Left ventricle myocardium inferior (tissue), 1 donor: ENCODE data around the gene PLAAT2. TPM values are rescaled to one million over a fixed set of nuclear protein-coding genes. Genes with fewer than 3 reads are reported as not detected.

Experiments
- DNase-seq: peaks from one replicate; pipeline ENCODE4 v3.0.0-alpha.2; 2020
- H3K27ac ChIP-seq: fragments of 200-600 bp; replicated peaks from 2 replicates; pipeline ENCODE4 v1.8.0; 2021
- H3K27me3 ChIP-seq: fragments of 200-600 bp; 2 replicates; pipeline ENCODE4 v1.8.0; 2021; ENCODE audit warnings: low read depth
- H3K36me3 ChIP-seq: fragments of 200-600 bp; 2 replicates; pipeline ENCODE4 v1.8.0; 2021
- H3K4me1 ChIP-seq: fragments of 200-600 bp; 2 replicates; pipeline ENCODE4 v1.8.0; 2021
- H3K4me3 ChIP-seq: fragments of 200-600 bp; 2 replicates; pipeline ENCODE4 v1.8.0; 2021; ENCODE audit warnings: mild to moderate bottlenecking, moderate library complexity
- H3K9me3 ChIP-seq: fragments of 200-600 bp; replicated peaks from 2 replicates; pipeline ENCODE4 v1.8.0; 2021
- CTCF ChIP-seq: fragments of 200-600 bp; IDR thresholded peaks from 2 replicates; pipeline ENCODE4 v1.8.0; 2021; ENCODE audit warnings: antibody characterized with exemption, mild to moderate bottlenecking, borderline replicate concordance
- intact Hi-C: fragments of 100-400 bp; cut with micrococcal nuclease; formaldehyde crosslinking; loops from one replicate; pipeline ENCODE4 v1.11.0; 2022
- total RNA-seq: library from RNA; stranded (reverse); fragmentation: NEBNext Ultra II Directional; extraction: Animal tissue kit (Norgen Biotek cat#: 25700); gene quantifications from one replicate; pipeline ENCODE4 v1.2.1, GENCODE V29; 2021
- donor health status: DM: no; HTN: yes; CAD: no; lungs with severe emphysema.

The PLAAT2 gene
- total RNA-seq, 1 donor from 2014 or later = not detected

- Histone ChIP-seq H3K9me3 (no peaks in the 10 kb centered on the region), H3K27ac (no peak overlapping the region), H3K27me3 (no peaks in the 10 kb centered on the region), H3K4me1 (peaks cover 39% of the 10 kb centered on the region), H3K36me3 (no peaks in the 10 kb centered on the region), H3K4me3 (no peak overlapping the region)
- no peak for TF ChIP-seq CTCF
- intact Hi-C loops = no loop called here
- DNase-seq = no peak
These were observed 56.3 kb downstream of the PLAAT2 start for GRCh38 chr11:63506876-63507275.

GRCh38 chr11:63505857-63506528, 57.2 kb downstream of the PLAAT2 start, which contains the start of gene LGALS12:
Gene LGALS12 (plus strand): TSS chr11:63506084. CDS start chr11:63506459, 375 bp downstream.
- TF ChIP-seq CTCF = no peak
- no peak for DNase-seq
- intact Hi-C loops = no loop called here
- H3K27me3 ChIP-seq = no peaks in the 10 kb centered on the region
- H3K4me1 ChIP-seq = peaks cover 34% of the 10 kb centered on the region
- no peak within 1 kb of the TSS for H3K27ac ChIP-seq
- peaks cover under 1% of the 10 kb centered on the region for H3K9me3 ChIP-seq
- no peak within 1 kb of the TSS for H3K4me3 ChIP-seq
- no peaks in the 10 kb centered on the region for H3K36me3 ChIP-seq

- H3K9me3 ChIP-seq = peaks cover 10% of the 10 kb centered on the region
- no peak for TF ChIP-seq CTCF
- H3K4me1 ChIP-seq = peaks cover 25% of the 10 kb centered on the region
- H3K36me3 ChIP-seq = no peaks in the 10 kb centered on the region
- intact Hi-C loops = no loop called here
- peak; percentile 64 for DNase-seq
- H3K27ac ChIP-seq = no peak overlapping the region
- H3K27me3 ChIP-seq = no peaks in the 10 kb centered on the region
- no peak overlapping the region for H3K4me3 ChIP-seq
These were observed 58.1 kb downstream of the PLAAT2 start for GRCh38 chr11:63504933-63505586.

GRCh38 chr11:63504054-63504453, 59.1 kb downstream of the PLAAT2 start:
- DNase-seq = no peak
- no peak overlapping the region for H3K4me3 ChIP-seq
- peaks cover 20% of the 10 kb centered on the region for H3K9me3 ChIP-seq
- no peak overlapping the region for H3K27ac ChIP-seq
- TF ChIP-seq CTCF = no peak
- H3K4me1 ChIP-seq = peaks cover 22% of the 10 kb centered on the region
- intact Hi-C loops = no loop called here
- H3K27me3 ChIP-seq = peaks cover 2% of the 10 kb centered on the region
- H3K36me3 ChIP-seq = no peaks in the 10 kb centered on the region

- H3K27me3 ChIP-seq = peaks cover 7% of the 10 kb centered on the region
- peaks cover 20% of the 10 kb centered on the region for H3K9me3 ChIP-seq
- DNase-seq = no peak
- no peak overlapping the region for H3K27ac ChIP-seq
- no peaks in the 10 kb centered on the region for H3K36me3 ChIP-seq
- intact Hi-C loops = no loop called here
- no peak for TF ChIP-seq CTCF
- H3K4me3 ChIP-seq = no peak overlapping the region
- peaks cover 22% of the 10 kb centered on the region for H3K4me1 ChIP-seq
These were observed 59.7 kb downstream of the PLAAT2 start for GRCh38 chr11:63503492-63503891.

Other genes starting within 250 kb of the PLAAT2 start
- not detected for gene SLC22A9, start 193.6 kb downstream of the PLAAT2 start, total RNA-seq
- gene PLAAT5, start 72.2 kb downstream of the PLAAT2 start, total RNA-seq = 1.4 TPM
- 0.25 TPM for gene LGALS12, start 57.3 kb downstream of the PLAAT2 start, total RNA-seq
- gene PLAAT4, start 26.6 kb downstream of the PLAAT2 start, total RNA-seq = 15.5 TPM
- 144 TPM for gene PLAAT3, start 51.1 kb upstream of the PLAAT2 start, total RNA-seq
- 13.4 TPM for gene ATL3, start 108.0 kb upstream of the PLAAT2 start, total RNA-seq
- gene RTN3, start 118.1 kb upstream of the PLAAT2 start, total RNA-seq = 45.0 TPM
- 11.5 TPM for gene ZFTA, start 205.4 kb upstream of the PLAAT2 start, total RNA-seq